ENCODE data around the gene FRS3.
A peak's percentile ranks its signal among the peaks of the same experiment; 100 is the strongest.

DNA sequence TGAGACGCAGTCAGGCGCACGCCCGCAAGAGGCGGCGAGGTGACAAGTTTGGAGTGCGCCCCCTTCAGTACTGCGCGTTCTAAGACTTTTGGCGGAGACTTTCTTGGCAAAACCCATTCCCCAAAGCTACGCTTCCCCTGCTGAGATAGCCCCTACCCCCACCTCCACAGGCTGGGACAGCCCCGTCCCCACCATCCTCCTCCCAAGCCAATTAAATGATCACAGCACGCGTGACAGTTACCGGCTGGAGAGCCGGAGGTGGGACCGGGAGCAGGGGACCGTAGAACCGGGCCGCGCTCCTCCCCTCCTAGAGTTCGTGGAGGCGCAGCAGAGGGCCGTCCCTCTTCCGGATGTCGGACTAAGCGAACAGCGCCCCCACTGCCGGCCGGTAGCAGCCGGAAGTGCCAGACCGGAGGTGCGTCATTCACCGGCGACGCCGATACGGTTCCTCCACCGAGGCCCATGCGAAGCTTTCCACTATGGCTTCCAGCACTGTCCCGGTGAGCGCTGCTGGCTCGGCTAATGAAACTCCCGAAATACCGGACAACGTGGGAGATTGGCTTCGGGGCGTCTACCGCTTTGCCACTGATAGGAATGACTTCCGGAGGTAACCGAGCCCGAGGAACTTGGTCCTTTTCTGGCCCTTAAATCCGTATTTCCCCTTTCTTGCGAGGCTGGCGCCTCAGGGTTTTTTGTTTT is 7.7 kb upstream of the FRS3 start, which contains the start of gene TOMM6:
- TF ChIP-seq CTCF (tag by site-specific recombination; IDR thresholded peaks at IDR 0.05) (peak; percentile 98), BCL11B (tag by site-specific recombination; IDR thresholded peaks at IDR 0.05; ENCODE audit: low read depth) (peak; percentile 92), ZFP3 (tag by site-specific recombination; IDR thresholded peaks at IDR 0.05; ENCODE audit: low read depth) (no peak), ZBTB1 (tag by site-specific recombination; IDR thresholded peaks at IDR 0.05) (peak; percentile 96), PBX3 (CRISPR knock-in tag; IDR thresholded peaks at IDR 0.05) (peak; percentile 90), ZNF660 (tag by site-specific recombination; IDR thresholded peaks at IDR 0.05) (peak; percentile 94), MZF1 (tag by site-specific recombination; IDR thresholded peaks at IDR 0.05; ENCODE audit: borderline replicate concordance) (peak; percentile 67), OVOL3 (tag by site-specific recombination; IDR thresholded peaks at IDR 0.05) (no peak), ZNF544 (tag by site-specific recombination; IDR thresholded peaks at IDR 0.05) (no peak), REST (tag by site-specific recombination; IDR thresholded peaks at IDR 0.05) (peak; percentile 25; the same call in 1 of the 2 replicates)
